Head of caudate nucleus (tissue), 42 donors: ENCODE results near the gene SYCE1.
"Not testable (repeated sequence)": the region's sequence is repeated elsewhere in the genome, so short reads cannot be mapped to it uniquely, and the experiment has no call there.

Experiments
- DNase-seq, 42 donors: peaks; one replicate each; pipeline versions ENCODE4 v3.0.0 to v3.0.0-alpha.2; 2020 to 2021; ENCODE audit warnings: mixed read lengths in 7 of 42
- intact Hi-C: fragments of 100-400 bp; cut with DNase I; formaldehyde crosslinking; loops from one replicate; pipeline ENCODE4 v1.15.0; 2022

The SYCE1 gene

DNA sequence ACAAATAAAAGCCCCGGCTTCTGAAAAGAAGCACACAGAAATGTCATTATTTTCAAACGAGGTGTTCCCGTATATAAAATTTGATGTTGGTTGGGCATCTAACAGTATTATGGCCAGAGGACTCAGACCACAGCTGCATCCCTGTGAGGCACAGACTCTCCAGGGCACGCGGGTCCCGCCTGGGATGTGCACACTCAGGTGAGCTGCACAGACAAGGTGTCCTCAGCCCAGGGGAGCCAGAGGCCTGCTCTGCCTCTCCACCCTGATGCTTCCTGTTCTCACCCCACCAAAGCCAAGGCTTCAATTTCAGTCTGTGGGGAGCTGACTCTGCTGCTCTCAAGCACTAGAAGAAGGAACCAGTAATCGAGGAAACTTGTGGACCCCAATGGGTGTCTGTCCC is 39.9 kb downstream of the SYCE1 start:
- no peak for DNase-seq
- intact Hi-C loops: no loop called here

DNA sequence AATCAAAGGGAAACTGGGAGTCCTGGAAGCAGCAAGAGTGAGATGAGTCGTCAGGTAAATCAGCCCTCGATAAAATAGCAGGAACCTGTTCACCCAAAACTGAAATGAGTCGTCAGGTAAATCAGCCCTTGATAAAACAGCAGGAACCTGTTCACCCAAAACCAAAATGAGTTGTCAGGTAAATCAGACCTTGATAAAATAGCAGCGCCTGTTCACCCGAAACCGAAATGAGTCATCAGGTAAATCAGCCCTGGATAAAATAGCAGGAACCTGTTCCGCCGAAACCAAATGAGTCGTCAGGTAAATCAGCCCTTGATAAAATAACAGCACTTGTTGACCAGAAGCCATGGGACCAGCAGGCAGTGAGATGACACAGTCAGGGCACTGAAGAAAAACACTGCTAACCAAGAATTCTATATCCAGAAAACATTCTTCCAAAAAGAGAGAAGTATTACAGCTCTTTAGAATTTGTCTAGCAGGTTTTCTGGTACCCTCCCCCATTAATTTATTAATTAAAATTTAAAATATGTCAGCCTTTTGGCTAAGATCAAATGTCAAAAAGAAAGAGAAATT is 41.7 kb downstream of the SYCE1 start:
- DNase-seq: no peak
- intact Hi-C loops: no loop called here

DNA sequence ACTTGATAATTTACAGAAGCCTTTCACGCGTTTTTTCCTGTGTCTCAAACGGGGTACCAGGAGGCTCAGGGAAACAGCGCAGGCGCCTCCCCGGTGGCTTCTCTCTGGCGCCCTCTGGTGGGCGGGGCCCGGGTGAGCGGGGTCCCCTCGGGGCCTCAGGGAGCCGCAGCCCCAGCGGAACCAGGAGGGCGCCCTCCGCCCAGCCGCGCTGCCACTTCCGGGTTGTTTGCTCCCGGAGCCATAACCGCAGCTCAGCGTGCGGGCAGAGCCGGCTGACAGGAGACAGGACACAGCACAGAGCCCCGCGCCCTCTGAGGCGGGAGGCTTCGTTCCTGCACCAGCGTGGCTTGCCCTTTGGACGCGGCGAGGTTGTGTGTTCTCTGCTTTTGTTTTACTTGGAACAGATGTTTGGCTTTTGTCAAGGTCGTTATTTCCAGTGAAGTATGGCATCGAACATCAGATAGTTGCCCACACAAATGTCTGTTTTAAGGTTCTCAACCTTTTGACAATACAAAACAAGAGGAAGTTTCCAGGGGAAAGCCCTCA is 45.1 kb downstream of the SYCE1 start:
- intact Hi-C loops: no loop called here
- peak; percentile 45 to 93 (median 88) for DNase-seq

GRCh38 chr10:133518517-133518916 is 46.9 kb downstream of the SYCE1 start:
- intact Hi-C loops, DNase-seq: not testable (repeated sequence)

DNA sequence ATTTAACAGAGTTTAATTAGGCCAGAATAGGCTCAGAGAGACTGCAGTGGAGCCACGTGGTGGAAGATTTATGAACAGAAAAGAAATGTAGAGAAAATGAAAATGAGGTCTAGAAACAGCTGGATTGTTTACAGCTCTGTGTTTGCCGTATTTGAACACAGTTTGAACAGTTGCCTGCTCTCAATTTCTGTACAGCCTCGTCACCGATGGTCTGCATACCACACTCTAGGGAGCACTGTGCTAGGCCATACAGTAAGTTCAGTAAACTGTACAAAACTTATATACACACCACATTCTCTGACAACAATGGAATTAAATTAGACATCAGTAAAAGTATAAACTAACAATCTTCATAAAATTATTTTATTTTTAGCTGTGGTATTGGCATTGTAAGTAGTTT is 49.3 kb downstream of the SYCE1 start:
- intact Hi-C loops: no loop called here
- DNase-seq: no peak

- intact Hi-C loops: no loop called here
- no peak for DNase-seq
Observed at GRCh38 chr10:133515471-133515870, 49.9 kb downstream of the SYCE1 start.

DNA sequence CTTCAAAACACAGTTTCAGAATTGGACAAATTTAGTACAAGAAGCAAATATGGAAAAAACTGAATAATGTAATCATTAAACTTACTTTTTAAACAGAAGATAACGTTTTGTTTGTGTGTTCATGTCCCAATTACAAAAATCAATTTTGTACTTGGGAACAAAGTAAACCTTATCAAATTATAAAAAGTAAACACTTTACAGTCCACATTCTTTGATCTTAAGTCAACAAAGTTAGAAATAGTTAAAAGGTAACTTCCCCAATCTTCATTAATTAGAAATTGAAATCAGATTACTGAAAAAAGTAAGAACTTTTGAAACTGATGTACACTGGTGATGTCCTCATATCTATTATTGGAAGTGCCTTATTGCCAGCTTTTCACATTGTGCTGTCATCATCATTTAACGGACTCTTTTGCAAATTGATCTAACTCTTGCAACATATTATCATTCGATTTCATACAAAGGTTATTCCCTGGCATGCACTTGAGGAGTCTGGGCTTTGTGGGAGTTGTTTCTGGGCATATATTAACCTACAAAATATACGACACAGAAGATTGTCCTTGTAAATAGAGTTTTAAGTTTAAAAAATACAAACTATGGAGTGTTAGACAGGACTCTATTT is 53.4 kb downstream of the SYCE1 start:
- DNase-seq: no peak
- intact Hi-C loops: no loop called here

GRCh38 chr10:133511408-133511807 is 54.0 kb downstream of the SYCE1 start:
- DNase-seq: no peak
- intact Hi-C loops: no loop called here

DNA sequence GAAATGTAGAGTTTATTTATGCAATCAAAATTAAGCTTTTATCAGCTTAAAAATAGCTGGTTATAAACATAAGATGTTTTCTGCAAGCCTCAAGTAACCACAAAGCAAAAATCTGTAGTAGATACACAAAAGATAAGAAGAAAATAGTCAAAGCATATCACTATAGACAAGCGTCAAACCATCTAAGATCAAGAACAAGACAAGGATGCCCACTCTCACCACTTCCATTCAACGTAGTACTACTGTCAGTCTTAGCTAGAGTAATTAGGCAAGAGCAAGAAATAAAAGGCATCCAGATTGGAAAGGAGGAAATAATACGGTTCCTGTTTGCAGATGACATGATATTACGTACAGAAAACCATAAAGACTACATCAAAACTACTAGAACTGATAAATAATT is 55.7 kb downstream of the SYCE1 start:
- DNase-seq: no peak
- intact Hi-C loops: no loop called here
